Heart right ventricle (tissue), 16 donors: Measurements from ENCODE around the gene MGMT. TPM values are rescaled to one million over a fixed set of nuclear protein-coding genes. Genes with fewer than 3 reads are reported as not detected.

ENCODE experiments used
- ATAC-seq, 8 donors: fragments of 200-7000 bp; cut with Tn5 transposase; one replicate each; pipeline ENCODE4 v1.9.1; 2020; ENCODE audit warnings: mild to moderate bottlenecking in 8 of 8, moderate library complexity in 8 of 8, moderate number of reproducible peaks in 1 of 8
- DNase-seq, 2 donors: peaks; one replicate each; pipeline ENCODE4 v3.0.0-alpha.2; 2020
- H3K27ac ChIP-seq, 10 donors: fragments of 200-600 bp; sonication (generic) in 2 of 10; one replicate each; pipeline versions ENCODE4 v1.5.0 to v1.8.0; 2020 to 2022; ENCODE audit warnings: mild to moderate bottlenecking in 3 of 10
- H3K27me3 ChIP-seq, 7 donors: fragments of 200-600 bp; one replicate each; pipeline ENCODE4 v1.8.0; 2021 to 2022; ENCODE audit warnings: mild to moderate bottlenecking in 2 of 7
- H3K36me3 ChIP-seq, 9 donors: fragments of 200-600 bp; sonication (generic) in 1 of 9; one replicate each; pipeline versions ENCODE4 v1.5.0 to v1.8.0; 2020 to 2022; ENCODE audit warnings: mild to moderate bottlenecking in 2 of 9
- H3K4me1 ChIP-seq, 9 donors: fragments of 200-600 bp; sonication (generic) in 1 of 9; one replicate each; pipeline versions ENCODE4 v1.5.0 to v1.8.0; 2020 to 2022; ENCODE audit warnings: mild to moderate bottlenecking in 4 of 9
- H3K4me3 ChIP-seq, 10 donors: fragments of 200-600 bp; sonication (generic) in 2 of 10; one replicate each; pipeline versions ENCODE4 v1.5.0 to v1.8.0; 2020 to 2022; ENCODE audit warnings: mild to moderate bottlenecking in 7 of 10, moderate library complexity in 2 of 10
- H3K9me3 ChIP-seq, 11 donors: fragments of 200-600 bp in 10 of 11; sonication (generic) in 2 of 11; one replicate each; pipeline versions ENCODE4 v1.5.0 to v1.8.0; 2013 to 2022; ENCODE audit warnings: mild to moderate bottlenecking in 2 of 11, control low read depth in 1 of 11, moderate library complexity in 1 of 11
- CTCF ChIP-seq, 9 donors: fragments of 200-600 bp; sonication (generic) in 2 of 9; IDR thresholded peaks; one replicate each; pipeline versions ENCODE4 v1.5.0 to v1.8.0; 2021 to 2022; ENCODE audit warnings: antibody characterized with exemption in 9 of 9, mild to moderate bottlenecking in 5 of 9, moderate library complexity in 1 of 9
- WGBS, 2 donors: extraction: QIAGEN DNeasy Blood & Tissue Kit; methylation state at CpG; one replicate each; pipeline ENCODE4 v1.1.7; 2013; ENCODE audit warnings: inconsistent platforms in 1 of 2; 5-methylcytosine and 5-hydroxymethylcytosine counted together
- intact Hi-C, 10 donors: fragments of 100-400 bp; cut with DNase I; formaldehyde crosslinking; loops; one replicate each; pipeline versions ENCODE4 v1.11.1 to v1.14.2; 2022
- polyA plus RNA-seq, 2 donors: library from polyadenylated mRNA; stranded (reverse); fragments of 200-250 nt; gene quantifications; one replicate each; pipeline ENCODE4 v1.2.3, GENCODE V29; 2013
- total RNA-seq, 10 donors: library from RNA; stranded (reverse); fragmentation: NEBNext Ultra II Directional in 3 of 10; extraction: Animal tissue kit (Norgen Biotek cat#: 25700) in 3 of 10; gene quantifications; one replicate each; pipeline versions ENCODE4 v1.2.1 to v1.2.4, GENCODE V29; 2021 to 2023
- donor health status: Arrhythmogenic right ventricular cardiomyopathy.
- donor health status: ischemic (EF 13 %, LVEDD 7.1; RV severe dilation, severe dysfunction).
- donor health status: healthy with polysubstance abuse.
- donor health status: DM: no; HTN: yes; CAD: no.
- donor health status: DM: no; HTN: no; CAD: no.
- donor health status: ischemic (EF 25% LVEDD 6.9; RV normal size, moderate dysfunction).
- donor health status: ischemic (EF 25% LVEDD 5.7; RV mildly dilated, moderate dysfunction).
- donor health status: healthy.
- donor health status: DM: yes; HTN: yes; CAD: no.
- donor health status: Ischemic cardiomyopathy.
- donor health status: ischemic (EF 35%, LVEDD 5.7; RV mildly dilated, moderate dysfunction).
- donor health status: nonischemic (EF 11% LVEDD 7.7; RV severe dilation, severe dysfunction).
- donor health status: DM: yes; HTN: yes; CAD: no.
- donor health status: PGD.
- donor health status: ischemic (EF 29% LVEDD 5.4; RV normal size, mild dysfunction).
- donor health status: nonischemic (EF 23%, LVEDD 6.1; RV moderate dilation, normal function).

Gene MGMT
- total and polyA plus RNA-seq, 12 donors: 8.4 to 17.8 (median 12.9) TPM

GRCh38 chr10:129617768-129618167 lies 150.7 kb downstream of the MGMT start:
- H3K9me3 ChIP-seq: no peaks in the 10 kb centered on the region
- no peak overlapping the region for H3K4me3 ChIP-seq
- intact Hi-C loops: no loop called here
- H3K27me3 ChIP-seq: no peaks in the 10 kb centered on the region
- H3K27ac ChIP-seq: no peak overlapping the region
- DNase-seq (no peak), ATAC-seq (no peak)
- 87 to 98% methylated on average over 3 of the region's 3 CpGs for WGBS, 2 donors
- H3K36me3 ChIP-seq: no peaks in the 10 kb centered on the region
- H3K4me1 ChIP-seq: peaks cover 0 to 8% (median 5%) of the 10 kb centered on the region in 9 donors
- TF ChIP-seq CTCF (IDR thresholded peaks at IDR 0.05): no peak

- WGBS, 2 donors: 96 to 97% methylated on average over 7 of the region's 7 CpGs
- peaks cover 0 to 5% (median 0%) of the 10 kb centered on the region in 9 donors for H3K4me1 ChIP-seq
- H3K27me3 ChIP-seq: no peaks in the 10 kb centered on the region
- H3K9me3 ChIP-seq: no peaks in the 10 kb centered on the region
- DNase-seq (no peak), ATAC-seq (no peak)
- H3K36me3 ChIP-seq: no peaks in the 10 kb centered on the region
- no peak overlapping the region for H3K4me3 ChIP-seq
- no peak overlapping the region for H3K27ac ChIP-seq
- no peak for TF ChIP-seq CTCF (IDR thresholded peaks at IDR 0.05)
- intact Hi-C loops: no loop called here
Observed at GRCh38 chr10:129621062-129621461, 154.0 kb downstream of the MGMT start.

GRCh38 chr10:129621693-129622092 lies 154.7 kb downstream of the MGMT start:
- WGBS, 2 donors: 43 to 46% methylated on average over 2 of the region's 2 CpGs
- no peak for ATAC-seq
- H3K27ac ChIP-seq: no peak overlapping the region
- intact Hi-C loops: no loop called here
- H3K27me3 ChIP-seq: no peaks in the 10 kb centered on the region
- H3K4me1 ChIP-seq: peaks cover 0 to 8% (median 2%) of the 10 kb centered on the region in 9 donors
- no peak for DNase-seq
- TF ChIP-seq CTCF (IDR thresholded peaks at IDR 0.05): no peak
- no peaks in the 10 kb centered on the region for H3K9me3 ChIP-seq
- no peak overlapping the region for H3K4me3 ChIP-seq
- no peaks in the 10 kb centered on the region for H3K36me3 ChIP-seq

- 92 to 97% methylated on average over 3 of the region's 3 CpGs for WGBS, 2 donors
- intact Hi-C loops: no loop called here
Observed at GRCh38 chr10:129622291-129622690, 155.2 kb downstream of the MGMT start.

More at GRCh38 chr10:129622291-129622690, 155.2 kb downstream of the MGMT start:
- Histone ChIP-seq H3K9me3 (no peaks in the 10 kb centered on the region), H3K4me3 (no peak overlapping the region), H3K27ac (no peak overlapping the region), H3K4me1 (peaks cover 0 to 14% (median 6%) of the 10 kb centered on the region in 9 donors), H3K36me3 (no peaks in the 10 kb centered on the region), H3K27me3 (no peaks in the 10 kb centered on the region)
- ATAC-seq (no peak), DNase-seq (no peak)
- no peak for TF ChIP-seq CTCF (IDR thresholded peaks at IDR 0.05)
